ENCODE results near the gene SLC36A1. TPM values are rescaled to one million over a fixed set of nuclear protein-coding genes. Genes with fewer than 3 reads are reported as not detected.
A peak's percentile ranks its signal among the peaks of the same experiment; 100 is the strongest.

The SLC36A1 gene
- total and polyA plus RNA-seq, 2 experiments from 2014 or later: 6.9 to 10.1 TPM

GRCh38 chr5:151454889-151455288, 7.5 kb downstream of the SLC36A1 start:
- H3K79me2 ChIP-seq (ENCODE audit: insufficient read depth): peaks cover 42% of the 10 kb centered on the region
- H3K9me2 ChIP-seq (ENCODE audit: insufficient read depth): no peaks in the 10 kb centered on the region
- no peaks in the 10 kb centered on the region for H3K36me3 ChIP-seq (ENCODE audit: low read depth)
- H3K4me1 ChIP-seq (ENCODE audit: insufficient read depth): peaks cover 16% of the 10 kb centered on the region
- DNase-seq: no peak
- H3K4me2 ChIP-seq (ENCODE audit: unreplicated experiment): no peak overlapping the region
- no peak overlapping the region for H2AFZ ChIP-seq
- H4K20me1 ChIP-seq (ENCODE audit: insufficient read depth): no peaks in the 10 kb centered on the region
- no peaks in the 10 kb centered on the region for H3K9me3 ChIP-seq (ENCODE audit: low read depth)
- H3K9ac ChIP-seq: no peak overlapping the region
- in situ Hi-C loops (cut with MboI): no loop called here
- H3K27me3 ChIP-seq (replicated peaks; ENCODE audit: insufficient read depth): no peaks in the 10 kb centered on the region
- WGBS, 2 experiments (ENCODE audit: low coverage in 1 of 2, low lambda C conversion rate in 2 of 2, missing lambda C conversion rate in 2 of 2): 94 to 95% methylated on average over 3 of the region's 3 CpGs
- TF ChIP-seq EZH2 (IDR thresholded peaks at IDR 0.05; ENCODE audit: insufficient read depth, poor library complexity, severe bottlenecking) (no peak), EZH2phosphoT487 (IDR thresholded peaks at IDR 0.05; ENCODE audit: insufficient read depth, low read depth) (no peak)
- H3F3A ChIP-seq (ENCODE audit: insufficient read depth): peaks cover 13% of the 10 kb centered on the region
- H3K4me3 ChIP-seq: no peak overlapping the region
- no peak overlapping the region for H3K27ac ChIP-seq

GRCh38 chr5:151456321-151456940, 9.0 kb downstream of the SLC36A1 start:
- Histone ChIP-seq H3K9ac (no peak overlapping the region), H3F3A (ENCODE audit: insufficient read depth) (peaks cover 15% of the 10 kb centered on the region), H3K9me3 (ENCODE audit: low read depth) (no peaks in the 10 kb centered on the region), H4K20me1 (ENCODE audit: insufficient read depth) (no peaks in the 10 kb centered on the region), H3K9me2 (ENCODE audit: insufficient read depth) (no peaks in the 10 kb centered on the region), H3K27ac (no peak overlapping the region), H3K79me2 (ENCODE audit: insufficient read depth) (peaks cover 31% of the 10 kb centered on the region), H3K4me3 (no peak overlapping the region), H3K27me3 (replicated peaks; ENCODE audit: insufficient read depth) (no peaks in the 10 kb centered on the region), H3K36me3 (ENCODE audit: low read depth) (no peaks in the 10 kb centered on the region), H3K4me1 (ENCODE audit: insufficient read depth) (peaks cover 18% of the 10 kb centered on the region), H3K4me2 (ENCODE audit: unreplicated experiment) (no peak overlapping the region), H2AFZ (no peak overlapping the region)
- TF ChIP-seq EZH2phosphoT487 (IDR thresholded peaks at IDR 0.05; ENCODE audit: insufficient read depth, low read depth) (no peak), EZH2 (IDR thresholded peaks at IDR 0.05; ENCODE audit: insufficient read depth, poor library complexity, severe bottlenecking) (no peak)
- in situ Hi-C loops (cut with MboI): no loop called here
- 85 to 90% methylated on average over 10 of the region's 10 CpGs for WGBS, 2 experiments (ENCODE audit: low coverage in 1 of 2, low lambda C conversion rate in 2 of 2, missing lambda C conversion rate in 2 of 2)
- no peak for DNase-seq

DNA sequence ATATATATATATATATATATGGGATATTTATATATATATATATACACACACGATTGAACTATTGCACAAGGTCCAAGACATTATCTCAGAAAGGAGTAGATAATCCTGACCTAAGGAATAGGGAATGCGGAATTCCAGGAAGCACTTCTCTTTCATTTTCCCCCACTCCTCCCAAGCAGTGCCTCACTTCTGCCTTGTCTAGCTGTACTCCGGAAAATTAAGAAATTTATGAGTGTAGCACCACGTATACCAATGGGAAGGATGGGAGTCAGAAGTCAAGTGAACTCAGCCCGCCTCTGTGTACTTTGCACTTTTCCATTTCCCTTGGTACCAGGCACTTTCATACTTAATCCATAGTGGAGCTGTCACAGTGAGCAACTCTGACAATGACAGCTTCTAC, 10.9 kb downstream of the SLC36A1 start:
- Histone ChIP-seq H3K9ac (no peak overlapping the region), H3K36me3 (ENCODE audit: low read depth) (no peaks in the 10 kb centered on the region), H3K9me3 (ENCODE audit: low read depth) (no peaks in the 10 kb centered on the region), H3K4me2 (ENCODE audit: unreplicated experiment) (no peak overlapping the region), H3K9me2 (ENCODE audit: insufficient read depth) (no peaks in the 10 kb centered on the region), H3K4me3 (no peak overlapping the region), H2AFZ (no peak overlapping the region), H3K4me1 (ENCODE audit: insufficient read depth) (peaks cover 8% of the 10 kb centered on the region; the same call in 1 of the 2 replicates), H3K79me2 (ENCODE audit: insufficient read depth) (peaks cover 23% of the 10 kb centered on the region), H3F3A (ENCODE audit: insufficient read depth) (peaks cover 4% of the 10 kb centered on the region; the same call in 1 of the 2 replicates), H3K27me3 (replicated peaks; ENCODE audit: insufficient read depth) (no peaks in the 10 kb centered on the region), H4K20me1 (ENCODE audit: insufficient read depth) (no peaks in the 10 kb centered on the region), H3K27ac (no peak overlapping the region)
- no peak for DNase-seq
- 79 to 85% methylated on average over 5 of the region's 5 CpGs for WGBS, 2 experiments (ENCODE audit: low coverage in 1 of 2, low lambda C conversion rate in 2 of 2, missing lambda C conversion rate in 2 of 2)
- TF ChIP-seq EZH2phosphoT487 (IDR thresholded peaks at IDR 0.05; ENCODE audit: insufficient read depth, low read depth) (no peak), EZH2 (IDR thresholded peaks at IDR 0.05; ENCODE audit: insufficient read depth, poor library complexity, severe bottlenecking) (no peak)
- in situ Hi-C loops (cut with MboI): no loop called here

DNA sequence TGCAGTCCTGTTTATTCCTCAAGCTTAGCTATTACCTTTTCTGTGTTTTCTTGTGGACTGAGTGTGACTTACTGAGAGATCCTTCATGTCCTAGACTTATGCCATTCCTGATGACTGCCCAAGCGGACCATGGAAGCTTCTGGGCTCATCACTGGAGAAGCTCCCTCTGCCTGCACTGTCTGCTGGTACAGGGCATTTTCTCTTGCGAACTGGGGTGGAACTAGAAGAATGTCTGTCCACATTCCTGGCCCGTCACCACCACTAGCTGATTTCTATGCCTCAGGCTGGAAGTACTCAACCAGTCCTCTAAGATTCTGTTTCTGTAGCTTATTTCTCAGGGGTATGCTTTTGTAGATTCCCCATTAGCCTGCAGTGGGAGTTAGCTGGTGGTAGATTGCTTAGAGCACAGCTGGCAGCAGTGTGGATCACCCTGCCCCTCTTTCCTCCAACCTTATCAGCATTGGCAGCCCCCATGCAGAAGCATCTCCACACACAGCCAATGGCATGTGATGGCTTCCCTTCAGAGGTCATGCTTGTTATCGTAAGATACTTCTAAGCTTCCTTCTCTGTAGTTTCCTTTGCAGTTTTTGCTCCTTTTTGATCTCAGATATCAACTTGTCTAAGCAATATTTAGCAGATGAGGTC, 12.4 kb downstream of the SLC36A1 start:
- no peak for TF ChIP-seq EZH2 (IDR thresholded peaks at IDR 0.05; ENCODE audit: insufficient read depth, poor library complexity, severe bottlenecking)
- TF ChIP-seq EZH2phosphoT487 (IDR thresholded peaks at IDR 0.05; ENCODE audit: insufficient read depth, low read depth): no peak
- Histone ChIP-seq H4K20me1 (ENCODE audit: insufficient read depth) (no peaks in the 10 kb centered on the region), H3K9ac (no peak overlapping the region), H3K27me3 (replicated peaks; ENCODE audit: insufficient read depth) (no peaks in the 10 kb centered on the region), H3K4me1 (ENCODE audit: insufficient read depth) (peaks cover 8% of the 10 kb centered on the region; the same call in 1 of the 2 replicates), H3K9me3 (ENCODE audit: low read depth) (no peaks in the 10 kb centered on the region), H2AFZ (no peak overlapping the region), H3K4me3 (no peak overlapping the region), H3K36me3 (ENCODE audit: low read depth) (no peaks in the 10 kb centered on the region), H3K4me2 (ENCODE audit: unreplicated experiment) (no peak overlapping the region), H3F3A (ENCODE audit: insufficient read depth) (peaks cover 4% of the 10 kb centered on the region; the same call in 1 of the 2 replicates), H3K9me2 (ENCODE audit: insufficient read depth) (no peaks in the 10 kb centered on the region), H3K79me2 (ENCODE audit: insufficient read depth) (peaks cover 21% of the 10 kb centered on the region), H3K27ac (no peak overlapping the region)
- WGBS, 2 experiments (ENCODE audit: low coverage in 1 of 2, low lambda C conversion rate in 2 of 2, missing lambda C conversion rate in 2 of 2): 75 to 90% methylated on average over 4 of the region's 4 CpGs
- in situ Hi-C loops (cut with MboI): no loop called here
- peak; percentile 49 for DNase-seq

Data from GM23248 (cell line).